Activated CD8-positive, alpha-beta memory T cell treated with anti-CD3 and anti-CD28 coated beads for 24 hours (primary cell): ENCODE results near the gene XBP1.
"Not testable (repeated sequence)": the region's sequence is repeated elsewhere in the genome, so short reads cannot be mapped to it uniquely, and the experiment has no call there.

Experiments used
- DNase-seq: peaks from one replicate; pipeline ENCODE4 v3.0.0-alpha.2; 2020

XBP1 gene

DNA sequence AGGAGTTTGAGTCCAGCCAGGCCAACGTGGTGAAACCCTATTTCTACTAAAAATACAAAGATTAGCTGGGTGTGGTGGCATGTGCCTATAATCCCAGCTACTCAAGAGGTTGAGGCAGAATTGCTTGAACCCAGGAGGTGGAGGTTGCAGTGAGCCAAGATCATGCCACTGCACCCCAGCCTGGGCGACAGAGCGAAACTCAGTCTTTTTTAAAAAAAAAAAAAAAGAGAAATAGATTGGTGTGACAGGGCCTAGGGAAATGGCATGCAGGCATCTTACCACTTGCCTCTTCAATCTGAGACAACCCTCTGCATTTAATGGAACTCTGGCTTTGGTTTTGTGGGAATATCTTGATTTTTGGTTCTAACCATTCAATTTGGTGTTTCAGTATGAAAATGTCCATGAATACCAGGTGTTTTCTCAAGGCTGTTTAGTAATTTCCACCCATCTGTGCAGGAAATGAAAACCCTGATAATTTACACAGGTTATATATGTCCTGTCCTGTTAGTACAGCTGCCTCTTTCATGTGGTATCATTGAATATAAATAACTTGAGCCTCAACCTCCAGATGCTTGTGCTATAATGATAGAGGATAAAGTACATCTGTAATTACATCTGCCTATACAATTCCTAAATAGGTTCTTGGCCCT is 8.4 kb downstream of the XBP1 start:
- no peak for DNase-seq

DNA sequence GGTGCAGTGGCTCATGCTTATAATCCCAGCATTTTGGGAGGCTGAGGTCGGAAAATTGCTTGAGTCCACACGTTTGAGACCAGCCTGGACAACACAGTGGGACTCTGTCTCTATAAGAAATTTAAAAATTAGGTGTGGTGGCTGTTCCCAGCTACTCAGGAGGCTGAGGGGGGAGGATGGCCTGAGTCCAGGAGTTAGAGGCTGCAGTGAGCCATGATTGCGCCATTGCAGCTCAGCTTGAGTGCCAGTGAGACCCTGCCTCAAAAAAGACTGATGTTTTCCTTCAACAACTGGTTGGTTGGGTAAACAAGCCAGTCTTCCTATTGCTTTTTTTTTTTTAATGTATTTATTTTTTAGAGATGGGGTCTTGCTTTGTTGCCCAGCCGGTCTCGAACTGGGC is 9.2 kb downstream of the XBP1 start:
- no peak for DNase-seq

DNA sequence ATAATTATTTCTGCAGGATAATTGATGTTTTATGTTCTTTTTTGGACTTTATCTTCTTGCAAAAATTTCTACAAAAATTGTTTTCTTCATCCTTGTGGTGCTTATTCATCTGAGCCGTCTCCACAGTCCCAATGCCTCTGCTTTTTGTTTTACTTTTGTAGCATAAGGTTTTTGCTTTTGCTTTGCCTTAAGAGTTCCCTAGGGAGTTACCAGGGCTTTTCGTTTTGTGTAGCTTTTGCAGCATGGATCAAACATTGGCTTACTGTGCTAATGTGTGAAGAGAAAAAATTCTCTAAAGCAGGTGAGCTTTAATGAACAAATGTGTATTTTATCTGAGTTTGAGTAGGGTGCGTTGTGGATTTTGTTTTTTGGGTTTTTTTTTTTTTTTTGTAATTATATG is 11.8 kb downstream of the XBP1 start:
- DNase-seq = no peak

DNA sequence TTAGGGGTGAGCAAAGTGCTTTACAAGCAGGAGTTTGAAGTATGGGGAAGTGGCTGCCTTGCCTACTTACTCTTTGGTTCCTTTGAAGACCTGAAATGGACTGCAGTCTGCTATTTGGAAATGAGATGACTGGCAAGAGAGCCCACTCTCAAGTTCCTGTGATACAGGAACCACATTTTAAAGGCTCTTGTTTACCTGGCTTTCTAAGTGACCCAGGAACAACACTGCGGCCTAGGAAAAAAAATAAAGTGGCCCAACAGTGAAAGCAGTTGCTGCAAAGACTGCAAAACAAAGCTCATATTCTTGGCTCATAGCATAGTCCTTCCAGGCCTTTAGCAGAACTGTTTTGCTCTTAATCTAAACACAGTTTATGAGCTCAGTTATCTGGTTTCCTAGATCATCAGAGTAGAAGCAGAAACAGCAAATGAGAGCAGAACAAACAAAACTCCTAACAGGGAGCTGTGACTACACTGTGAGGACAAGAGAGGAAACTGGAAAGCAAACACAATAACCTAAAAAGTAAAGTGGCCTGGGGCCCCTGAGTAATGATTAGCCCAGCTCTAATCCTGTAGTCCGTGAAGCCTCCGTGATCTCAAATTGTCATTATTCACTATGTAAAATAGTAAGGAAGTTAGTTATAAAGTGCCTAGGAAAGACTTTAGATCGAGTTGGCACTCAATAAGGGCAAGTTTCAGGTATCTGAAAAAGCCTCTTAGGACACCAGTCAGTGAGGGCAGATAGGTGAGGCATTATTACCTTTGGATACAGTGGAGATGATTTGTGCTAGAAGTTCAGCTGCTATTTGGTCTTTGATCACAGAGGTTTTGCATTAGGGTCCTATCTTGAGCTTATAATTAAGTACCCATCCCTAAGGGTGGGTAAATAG is 16.3 kb downstream of the XBP1 start:
- DNase-seq = no peak

DNA sequence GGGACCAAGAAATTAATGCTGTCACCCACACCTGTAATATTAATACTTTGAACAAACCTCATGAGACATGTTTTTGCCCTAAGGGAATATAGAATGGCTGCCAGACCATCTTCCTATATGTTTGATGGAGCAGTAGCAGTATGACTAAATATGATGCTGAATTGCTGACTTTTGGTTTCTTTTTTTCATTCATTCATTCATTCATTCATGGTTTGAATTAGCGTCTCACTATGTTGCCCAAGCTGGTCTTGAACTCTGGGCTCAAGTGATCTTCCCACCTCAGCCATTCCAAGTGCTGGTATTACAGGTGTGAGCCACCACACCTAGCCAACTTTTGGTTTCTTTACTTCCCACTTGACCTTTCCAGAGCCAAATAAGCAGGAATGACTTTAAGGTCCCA is 20.1 kb downstream of the XBP1 start:
- DNase-seq = no peak

DNA sequence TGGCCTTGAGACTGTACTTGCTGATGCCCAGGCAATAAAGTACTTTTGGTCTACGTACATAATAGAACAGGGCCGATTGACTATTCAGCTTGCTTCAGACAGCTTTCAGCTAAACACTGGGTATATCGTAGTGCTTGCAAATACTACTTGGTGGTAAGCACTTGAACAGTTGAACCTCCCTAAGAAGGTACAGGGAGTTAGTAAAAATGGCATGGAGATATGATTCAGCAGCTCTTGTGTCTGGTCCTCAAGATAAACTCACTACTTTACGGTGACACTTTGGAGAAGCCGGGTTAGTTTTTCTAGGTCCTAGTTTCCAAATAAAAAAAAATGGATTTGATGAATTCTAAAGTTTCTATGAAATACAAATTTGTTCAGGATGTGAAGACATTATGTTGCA is 20.5 kb downstream of the XBP1 start:
- DNase-seq = no peak

DNA sequence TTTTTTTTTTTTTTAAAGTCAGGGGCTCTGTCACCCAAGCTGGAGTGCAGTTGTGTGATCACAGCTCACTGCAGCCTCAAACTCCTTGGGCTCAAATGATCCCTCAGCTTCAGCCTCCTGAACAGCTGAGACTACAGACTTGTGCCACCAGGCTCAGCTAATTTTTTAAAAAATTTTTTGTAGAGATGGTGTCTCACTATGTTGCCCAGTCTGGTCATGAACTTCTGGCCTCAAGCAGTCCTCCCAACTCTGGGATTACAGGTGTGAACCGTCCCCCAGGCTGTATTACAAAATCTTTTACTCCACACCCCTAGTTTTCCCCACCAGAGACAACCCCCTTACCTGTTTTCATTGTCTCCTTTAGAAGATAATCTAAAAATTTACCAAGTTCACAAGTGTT is 26.0 kb downstream of the XBP1 start:
- DNase-seq = no peak

DNA sequence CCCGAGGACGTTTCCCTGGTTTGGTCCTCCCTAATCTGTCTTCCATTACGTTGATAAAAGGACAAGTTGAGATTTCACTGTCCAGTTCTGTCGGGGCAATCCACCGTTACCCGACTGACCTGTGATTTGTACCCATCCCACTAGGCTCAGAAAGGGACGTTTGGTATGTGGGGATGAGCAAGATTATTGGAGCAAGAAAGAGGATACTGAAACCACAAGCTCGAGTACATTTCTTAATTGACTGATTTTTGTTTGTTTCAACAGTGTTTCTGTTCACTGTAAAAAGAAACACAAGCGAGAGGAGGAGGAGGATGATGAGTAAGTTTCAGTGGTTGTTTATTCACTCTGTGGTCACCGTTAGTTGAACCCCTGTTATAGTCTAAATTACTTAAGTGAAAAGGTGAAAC is 26.9 kb downstream of the XBP1 start:
- DNase-seq = no peak

DNA sequence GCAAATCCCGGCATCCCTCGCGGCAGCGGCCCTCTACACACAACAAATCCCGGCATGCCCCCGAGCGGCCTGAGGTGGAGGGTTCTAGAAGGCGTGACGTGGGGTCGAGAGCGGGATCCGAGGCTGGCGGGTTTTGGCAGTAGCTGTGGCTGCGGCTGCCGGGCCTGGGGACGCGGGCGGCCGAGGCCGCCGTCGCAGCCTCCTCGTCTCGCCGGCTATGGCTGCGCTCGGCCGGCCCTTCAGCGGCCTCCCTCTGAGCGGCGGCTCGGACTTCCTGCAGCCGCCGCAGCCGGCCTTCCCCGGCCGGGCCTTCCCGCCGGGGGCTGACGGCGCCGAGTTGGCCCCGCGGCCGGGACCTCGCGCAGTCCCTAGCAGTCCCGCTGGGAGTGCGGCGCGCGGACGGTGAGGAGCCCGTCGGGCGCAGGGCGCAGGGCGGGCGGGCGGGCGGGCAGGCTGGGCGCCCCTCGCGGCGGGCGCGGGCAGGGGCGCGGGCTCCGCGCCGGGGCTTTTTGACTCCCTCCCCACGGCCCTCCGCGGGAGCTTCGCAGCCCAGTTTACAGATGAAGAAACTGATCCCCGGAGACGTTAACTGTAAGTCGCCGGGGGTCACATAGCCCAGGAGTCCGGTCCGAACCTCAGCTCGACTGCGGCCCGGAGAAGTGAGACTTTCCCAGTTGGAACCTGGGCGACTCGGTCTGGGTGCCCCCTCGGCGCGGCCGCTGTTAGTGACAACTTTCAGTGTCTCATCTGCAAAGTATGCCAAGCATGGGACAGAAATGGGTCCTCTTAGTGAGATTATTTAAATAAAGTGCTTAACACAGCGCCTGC is 27.5 kb downstream of the XBP1 start, which contains the start of gene CCDC117:
Gene CCDC117, plus strand, starts transcription at position 63 of the 828 bp plus-strand sequence. Its CDS starts 155 bp downstream, at position 218.
- peak; percentile 95 for DNase-seq

DNA sequence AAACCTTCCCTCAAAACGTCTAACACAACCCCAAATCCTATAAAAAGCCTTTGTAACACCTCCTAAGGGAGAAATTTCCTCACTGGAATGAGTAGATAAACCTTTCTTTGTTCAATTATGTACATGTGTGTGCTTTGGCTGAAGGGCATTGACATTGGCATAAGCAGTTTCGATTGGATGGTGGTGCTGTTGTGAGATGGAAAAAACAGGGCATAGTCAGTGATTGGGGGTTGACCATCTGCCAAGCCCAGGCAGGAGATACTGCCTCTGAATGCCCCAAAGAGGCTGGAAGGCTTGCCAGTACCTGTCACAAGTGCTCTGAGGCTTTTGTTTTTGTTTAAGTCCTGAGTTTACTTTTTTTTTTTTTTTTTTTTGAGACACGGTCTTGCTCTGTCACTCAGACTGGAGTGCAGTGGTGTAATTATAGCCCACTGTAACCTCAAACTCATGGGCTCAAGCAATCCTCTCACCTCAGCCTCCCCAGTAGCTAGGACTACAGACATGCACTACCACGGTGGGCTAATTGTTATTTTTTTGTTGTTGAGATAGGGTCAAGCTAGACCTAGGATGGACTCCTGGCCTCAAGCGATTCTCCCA is 29.1 kb downstream of the XBP1 start:
- no peak for DNase-seq

DNA sequence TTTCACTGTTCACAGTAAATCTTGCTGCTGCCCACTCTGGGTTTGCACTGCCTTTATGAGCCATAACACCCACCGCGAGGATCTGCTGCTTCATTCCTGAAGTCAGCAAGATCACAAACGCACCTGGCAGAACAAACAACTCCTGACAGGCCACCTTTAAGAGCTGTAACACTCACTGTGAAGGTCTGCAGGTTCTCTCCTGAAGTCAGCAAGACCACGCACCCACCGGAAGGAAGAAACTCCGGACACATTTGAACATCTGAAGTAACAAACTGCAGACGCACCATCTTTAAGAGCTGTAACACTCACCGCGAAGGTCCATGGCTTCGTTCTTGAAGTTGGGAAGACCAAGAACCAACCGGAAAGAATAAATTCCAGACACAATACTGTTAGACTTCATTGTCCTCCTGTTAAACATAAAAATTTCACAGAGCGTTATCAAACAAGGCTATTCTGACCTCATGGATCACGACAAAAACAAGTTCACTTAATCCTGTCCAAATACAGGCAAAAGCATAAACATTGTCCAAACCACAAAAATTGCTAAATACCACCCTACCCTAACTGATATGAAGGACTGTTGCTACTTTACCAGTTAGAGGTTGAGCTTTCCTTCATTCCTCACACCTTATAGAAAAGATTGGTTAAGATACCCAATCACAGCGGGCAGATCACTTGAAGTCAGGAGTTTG is 30.8 kb downstream of the XBP1 start:
- DNase-seq = no peak

DNA sequence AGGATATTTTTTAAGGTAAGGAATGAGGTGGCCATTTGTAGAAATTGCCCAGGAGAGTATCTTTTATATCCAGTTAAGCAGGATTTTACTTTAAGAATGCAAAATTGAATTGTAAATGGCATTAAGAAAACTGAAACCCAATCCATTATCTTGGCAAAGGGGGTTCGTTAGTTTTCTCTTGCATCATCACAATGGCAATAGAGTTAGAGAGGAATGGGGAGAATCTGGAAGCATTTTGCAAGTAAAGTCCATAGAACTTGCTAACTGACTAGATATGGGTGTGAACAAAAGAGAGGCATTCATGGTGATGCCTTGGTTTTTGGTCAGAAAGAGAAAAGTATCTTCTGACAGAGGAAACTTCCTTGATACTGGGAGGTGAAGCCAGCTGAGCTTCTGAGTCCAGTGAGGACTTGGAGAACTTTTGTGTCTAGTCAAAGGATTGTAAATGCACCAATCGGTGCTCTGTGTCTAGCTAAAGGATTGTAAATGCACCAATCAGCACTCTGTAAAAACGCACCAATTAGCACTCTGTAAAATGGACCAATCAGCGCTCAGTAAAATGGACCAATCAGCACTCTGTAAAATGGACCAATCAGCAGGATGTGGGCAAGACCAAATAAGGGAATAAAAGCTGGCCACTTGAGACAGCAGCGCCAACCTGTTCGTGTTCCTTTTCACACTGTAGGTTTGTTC is 31.5 kb downstream of the XBP1 start:
- DNase-seq = no peak

DNA sequence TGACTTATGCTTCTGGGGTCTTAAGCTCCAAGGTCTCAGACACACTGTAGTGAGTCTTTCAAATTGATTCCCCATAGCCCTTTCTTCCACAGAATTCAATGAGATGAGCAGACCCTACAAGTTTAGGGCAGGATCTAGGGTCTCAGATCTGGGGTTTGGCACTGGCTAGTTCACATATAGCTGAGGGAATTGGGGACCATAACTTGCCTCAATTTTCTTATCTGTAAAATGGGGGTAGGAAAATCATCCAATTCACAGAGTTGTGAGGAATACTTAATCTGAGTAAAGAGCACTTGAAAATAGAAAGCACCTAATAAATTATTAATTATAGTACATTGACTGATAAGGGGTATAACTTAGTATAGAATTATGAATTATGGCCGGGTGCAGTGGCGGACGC is 33.7 kb downstream of the XBP1 start:
- no peak for DNase-seq

DNA sequence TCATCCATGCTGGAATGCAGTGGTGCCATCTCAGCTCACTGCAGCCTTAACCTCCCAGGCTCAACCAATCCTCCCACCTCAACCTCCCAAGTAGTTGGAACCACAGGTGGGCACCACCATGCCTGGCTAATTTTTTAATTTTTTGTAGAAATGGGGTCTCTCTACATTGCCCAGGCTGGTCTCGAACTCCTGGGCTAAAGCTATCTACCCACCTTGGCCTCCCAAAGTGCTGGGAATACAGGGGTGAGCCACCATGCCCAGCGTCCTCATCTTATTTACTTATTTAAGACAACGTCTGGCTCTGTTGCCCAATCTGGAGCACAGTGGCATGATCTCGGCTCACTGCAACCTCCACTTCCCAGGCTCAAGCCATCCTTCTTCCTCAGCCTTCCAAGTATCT is 38.4 kb downstream of the XBP1 start:
- not testable (repeated sequence) for DNase-seq

DNA sequence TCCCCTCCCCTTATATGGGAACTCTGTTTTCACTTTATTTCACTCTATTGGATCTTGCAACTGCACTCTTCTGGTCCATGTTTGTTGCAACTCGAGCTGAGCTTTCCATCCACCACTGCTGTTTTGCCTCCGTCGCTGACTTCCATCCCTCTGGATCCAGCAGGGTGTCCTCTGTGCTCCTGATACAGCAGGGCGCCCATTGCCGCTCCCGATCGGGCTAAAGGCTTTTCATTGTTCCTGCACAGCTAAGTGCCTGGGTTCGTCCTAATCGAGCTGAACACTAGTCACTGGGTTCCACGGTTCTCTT is 39.0 kb downstream of the XBP1 start:
- DNase-seq = no peak

DNA sequence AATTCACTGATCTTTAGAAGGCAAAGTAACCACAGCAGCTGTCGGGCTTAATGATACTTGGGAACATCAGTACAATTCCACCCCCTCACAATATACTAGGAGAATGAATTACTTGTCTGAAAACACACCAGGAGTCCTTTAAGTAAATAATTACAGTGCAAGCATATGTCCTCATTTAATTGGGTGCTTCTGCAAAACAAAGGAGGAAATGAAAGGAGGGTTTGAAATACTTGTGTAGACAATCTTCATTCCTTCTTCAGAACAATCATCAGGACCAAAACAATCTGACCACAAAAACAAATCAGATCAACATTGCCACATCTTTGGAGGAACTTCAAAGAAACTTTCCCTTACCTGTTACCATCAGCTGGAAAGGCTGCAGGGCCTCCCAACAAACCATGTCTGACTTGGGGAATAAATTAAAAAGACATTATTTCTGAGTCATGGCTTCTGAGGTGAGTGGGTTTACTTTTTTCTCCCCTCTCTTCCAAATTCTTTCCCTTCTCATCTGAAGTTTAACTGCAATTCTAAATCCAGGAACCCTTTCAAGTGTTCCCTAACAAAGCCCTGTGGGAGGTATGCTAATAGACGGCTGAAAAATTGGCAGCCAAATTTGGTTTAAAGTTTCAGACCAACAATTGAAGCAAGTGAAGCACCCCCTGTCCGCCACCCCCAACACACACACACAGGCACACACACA is 40.4 kb downstream of the XBP1 start:
- DNase-seq = no peak

DNA sequence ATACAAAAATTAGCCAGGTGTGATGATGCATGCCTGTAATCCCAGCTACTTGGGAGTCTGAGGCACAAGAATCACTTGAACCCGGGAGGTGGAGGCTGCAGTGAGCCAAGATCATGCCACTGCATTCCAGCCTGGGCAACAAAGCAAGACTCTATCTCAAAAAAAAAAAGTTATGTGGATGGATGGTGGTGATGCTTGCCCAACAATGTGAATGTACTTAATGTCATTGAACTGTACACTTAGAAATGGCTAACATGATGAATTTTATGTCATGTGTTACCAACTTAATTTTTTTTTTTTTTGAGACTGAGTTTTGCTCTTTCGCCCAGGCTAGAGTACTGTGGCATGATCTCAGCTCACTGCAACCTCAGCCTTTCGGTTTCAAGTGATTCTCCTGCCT is 45.9 kb downstream of the XBP1 start:
- not testable (repeated sequence) for DNase-seq

DNA sequence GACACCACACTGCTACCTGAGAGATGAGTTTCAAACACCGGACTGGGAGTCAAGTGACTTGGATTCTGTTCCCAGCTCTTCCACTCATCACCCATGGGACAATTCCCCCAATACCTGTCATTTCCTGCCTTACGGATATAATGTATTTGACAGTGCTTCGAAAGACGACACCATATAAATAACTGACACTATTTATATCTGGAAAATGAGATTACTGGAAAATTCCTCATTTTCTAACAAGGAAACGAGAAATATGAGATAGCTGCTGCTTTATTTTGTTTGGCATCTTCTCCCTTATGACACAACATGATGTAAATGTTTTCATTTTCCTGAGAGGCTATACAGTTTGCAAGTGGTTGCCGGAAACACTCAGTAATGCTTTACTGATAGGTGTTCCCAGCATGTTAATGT is 49.9 kb downstream of the XBP1 start:
- no peak for DNase-seq
